Left ventricle myocardium inferior (tissue), 1 donor: ENCODE results near the gene GATAD2A. TPM values are rescaled to one million over a fixed set of nuclear protein-coding genes. Genes with fewer than 3 reads are reported as not detected.

Source experiments
- DNase-seq: peaks from one replicate; pipeline ENCODE4 v3.0.0-alpha.2; 2020
- H3K27ac ChIP-seq: fragments of 200-600 bp; replicated peaks from 2 replicates; pipeline ENCODE4 v1.8.0; 2021
- H3K27me3 ChIP-seq: fragments of 200-600 bp; 2 replicates; pipeline ENCODE4 v1.8.0; 2021; ENCODE audit warnings: low read depth
- H3K36me3 ChIP-seq: fragments of 200-600 bp; 2 replicates; pipeline ENCODE4 v1.8.0; 2021
- H3K4me1 ChIP-seq: fragments of 200-600 bp; 2 replicates; pipeline ENCODE4 v1.8.0; 2021
- H3K4me3 ChIP-seq: fragments of 200-600 bp; 2 replicates; pipeline ENCODE4 v1.8.0; 2021; ENCODE audit warnings: mild to moderate bottlenecking, moderate library complexity
- H3K9me3 ChIP-seq: fragments of 200-600 bp; replicated peaks from 2 replicates; pipeline ENCODE4 v1.8.0; 2021
- CTCF ChIP-seq: fragments of 200-600 bp; IDR thresholded peaks from 2 replicates; pipeline ENCODE4 v1.8.0; 2021; ENCODE audit warnings: antibody characterized with exemption, mild to moderate bottlenecking, borderline replicate concordance
- intact Hi-C: fragments of 100-400 bp; cut with micrococcal nuclease; formaldehyde crosslinking; loops from one replicate; pipeline ENCODE4 v1.11.0; 2022
- total RNA-seq: library from RNA; stranded (reverse); fragmentation: NEBNext Ultra II Directional; extraction: Animal tissue kit (Norgen Biotek cat#: 25700); gene quantifications from one replicate; pipeline ENCODE4 v1.2.1, GENCODE V29; 2021
- donor health status: DM: no; HTN: yes; CAD: no; lungs with severe emphysema.

The GATAD2A gene
- total RNA-seq, 1 donor from 2014 or later, result 24.1 TPM

- TF ChIP-seq CTCF, result no peak
- Histone ChIP-seq H3K36me3 (no peaks in the 10 kb centered on the region), H3K9me3 (peaks cover 4% of the 10 kb centered on the region), H3K4me3 (no peak overlapping the region), H3K27ac (no peak overlapping the region), H3K27me3 (peaks cover 52% of the 10 kb centered on the region), H3K4me1 (peaks cover 26% of the 10 kb centered on the region)
- intact Hi-C loops, result no loop called here
- DNase-seq, result no peak
Observed at GRCh38 chr19:19550972-19551852, 145.7 kb downstream of the GATAD2A start.

DNA sequence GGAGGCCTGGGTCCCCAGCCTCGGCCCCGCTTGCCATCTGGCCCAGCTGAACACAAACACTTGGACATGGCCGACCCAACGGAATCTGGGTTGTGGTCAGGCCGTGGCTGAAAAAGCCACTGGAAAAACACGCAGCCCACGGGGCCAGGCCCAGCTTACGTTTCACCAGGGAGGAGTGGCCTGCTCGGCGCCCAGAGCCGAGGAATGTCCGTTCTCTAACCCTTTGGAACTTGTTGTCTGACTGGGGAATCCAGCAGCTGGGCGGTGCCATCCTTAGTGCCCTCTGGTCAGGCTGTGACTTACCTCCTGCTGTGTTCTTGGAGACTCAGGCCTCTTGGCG is 146.3 kb downstream of the GATAD2A start:
- no peak for DNase-seq
- H3K36me3 ChIP-seq, result no peaks in the 10 kb centered on the region
- peaks cover 26% of the 10 kb centered on the region for H3K4me1 ChIP-seq
- no peak for TF ChIP-seq CTCF
- H3K4me3 ChIP-seq, result no peak overlapping the region
- intact Hi-C loops, result no loop called here
- peaks cover 48% of the 10 kb centered on the region for H3K27me3 ChIP-seq
- no peak overlapping the region for H3K27ac ChIP-seq
- H3K9me3 ChIP-seq, result peaks cover 4% of the 10 kb centered on the region

GRCh38 chr19:19552798-19553197 is 147.3 kb downstream of the GATAD2A start:
- TF ChIP-seq CTCF, result peak; percentile 66
- H3K9me3 ChIP-seq, result peaks cover 4% of the 10 kb centered on the region
- H3K4me1 ChIP-seq, result peaks cover 18% of the 10 kb centered on the region
- no peak for DNase-seq
- H3K36me3 ChIP-seq, result no peaks in the 10 kb centered on the region
- H3K27ac ChIP-seq, result no peak overlapping the region
- intact Hi-C loops, result no loop called here
- peaks cover 38% of the 10 kb centered on the region for H3K27me3 ChIP-seq
- no peak overlapping the region for H3K4me3 ChIP-seq

DNA sequence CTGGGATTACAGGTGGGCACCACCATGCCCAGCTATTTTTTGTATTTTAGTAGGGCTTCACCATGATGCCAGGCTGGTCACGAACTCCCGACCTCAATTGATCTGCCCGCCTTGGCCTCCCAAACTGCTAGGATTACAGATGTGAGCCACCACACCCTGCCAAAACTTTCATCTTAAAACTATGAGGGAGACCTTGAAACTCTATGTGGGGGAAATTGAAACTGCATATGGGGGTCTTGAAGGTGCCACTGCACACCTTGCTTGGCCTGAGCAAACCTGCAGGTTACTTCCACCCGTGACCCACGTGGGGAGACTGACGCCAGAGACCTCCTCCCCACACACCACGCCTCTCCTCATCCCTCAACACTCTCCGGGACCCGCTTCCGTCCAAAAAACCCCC is 148.2 kb downstream of the GATAD2A start:
- intact Hi-C loops, result no loop called here
- no peak for DNase-seq
- Histone ChIP-seq H3K27me3 (peaks cover 30% of the 10 kb centered on the region), H3K9me3 (peaks cover 4% of the 10 kb centered on the region), H3K4me3 (no peak overlapping the region), H3K36me3 (no peaks in the 10 kb centered on the region), H3K27ac (no peak overlapping the region), H3K4me1 (peaks cover 10% of the 10 kb centered on the region)
- TF ChIP-seq CTCF, result no peak

DNA sequence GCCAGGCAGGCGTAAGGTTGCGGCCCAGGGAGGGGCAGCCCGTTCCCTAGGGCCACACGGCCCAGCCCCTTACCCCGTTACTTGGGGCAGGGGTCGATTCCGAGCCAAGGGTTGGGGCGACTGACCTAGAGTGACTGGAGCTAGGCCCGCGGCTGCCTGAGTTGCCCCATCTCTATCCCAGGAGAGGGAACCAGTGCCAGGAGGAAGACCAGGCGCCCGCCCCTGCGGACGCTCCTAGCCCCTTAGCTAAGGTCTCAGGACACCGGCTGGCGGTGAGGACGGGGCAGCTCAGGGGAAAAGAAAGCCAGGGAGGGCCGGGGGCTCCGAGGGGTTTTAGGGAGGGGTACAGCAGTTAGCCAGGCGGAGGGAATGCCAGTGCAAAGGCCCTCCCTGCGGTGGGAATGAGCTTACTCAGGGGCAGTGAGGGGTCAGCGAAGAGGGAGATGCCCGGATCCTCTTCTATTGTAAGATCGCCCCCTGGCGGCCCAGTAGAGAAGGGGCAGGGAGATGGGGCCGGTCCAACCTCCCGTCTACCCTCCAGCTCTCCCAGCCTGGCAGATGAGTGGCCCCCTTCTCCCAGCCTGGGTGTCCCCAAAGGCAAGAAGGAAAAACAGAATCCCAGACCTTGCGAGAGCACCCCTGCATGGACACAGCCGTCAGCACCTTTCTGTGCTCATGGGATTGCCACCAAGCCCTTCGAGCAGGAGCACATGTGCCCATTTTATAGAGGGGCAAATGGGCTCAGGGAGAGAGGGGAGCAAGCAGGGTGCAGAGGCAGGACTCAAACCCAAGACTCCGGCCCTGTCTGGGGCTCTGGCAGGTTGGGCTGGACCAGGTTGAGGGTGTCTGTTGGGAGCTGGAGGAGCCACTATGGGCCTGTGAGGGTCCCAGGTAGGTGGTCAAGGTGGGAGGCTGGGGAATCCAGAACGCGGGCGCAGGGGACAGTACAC is 148.9 kb downstream of the GATAD2A start:
- H3K27ac ChIP-seq, result no peak overlapping the region
- peaks cover 10% of the 10 kb centered on the region for H3K4me1 ChIP-seq
- TF ChIP-seq CTCF, result peak; percentile 82
- intact Hi-C loops, result no loop called here
- H3K27me3 ChIP-seq, result peaks cover 23% of the 10 kb centered on the region
- no peak overlapping the region for H3K4me3 ChIP-seq
- H3K9me3 ChIP-seq, result peaks cover 4% of the 10 kb centered on the region
- no peaks in the 10 kb centered on the region for H3K36me3 ChIP-seq
- peak; percentile 48 for DNase-seq
